Neutrophil (primary cell): ENCODE data around the gene DSP.

Experiments used
- H3K27ac ChIP-seq: fragments of 200-600 bp; sonication (generic); 2 replicates; pipeline ENCODE4 v1.5.1; 2016; ENCODE audit warnings: mild to moderate bottlenecking, moderate library complexity
- H3K27me3 ChIP-seq: fragments of 200-600 bp; sonication (generic); 2 replicates; pipeline ENCODE4 v1.6.0; 2016; ENCODE audit warnings: mild to moderate bottlenecking
- H3K36me3 ChIP-seq: fragments of 200-600 bp; sonication (generic); 2 replicates; pipeline ENCODE4 v1.5.1; 2017
- H3K4me1 ChIP-seq, 2 experiments: fragments of 200-600 bp in 1 of 2; sonication (generic) in 1 of 2; 1 replicate in 1 of 2; 2 replicates in 1 of 2; pipeline versions ENCODE4 v1.5.1 to v1.6.1; 2013 to 2016; ENCODE audit warnings: low read depth in 1 of 2, low read length in 1 of 2, mild to moderate bottlenecking in 1 of 2, moderate library complexity in 1 of 2; ENCODE audit not compliant: control insufficient read depth in 1 of 2, insufficient read depth in 1 of 2
- H3K4me3 ChIP-seq, 2 experiments: fragments of 200-600 bp in 1 of 2; sonication (generic) in 1 of 2; 1 replicate in 1 of 2; 2 replicates in 1 of 2; pipeline ENCODE4 v1.5.1; 2013 to 2016; ENCODE audit warnings: low read depth in 1 of 2, low read length in 1 of 2, mild to moderate bottlenecking in 1 of 2, moderate library complexity in 1 of 2
- H3K9me3 ChIP-seq: fragments of 200-600 bp; sonication (generic); 2 replicates; pipeline ENCODE4 v1.5.1; 2016
- CTCF ChIP-seq: fragments of 200-600 bp; sonication (generic); IDR thresholded peaks from 2 replicates; pipeline ENCODE4 v1.5.1; 2016; ENCODE audit warnings: antibody characterized with exemption

DSP gene

GRCh38 chr6:7538484-7538883, 3.0 kb upstream of the DSP start:
- H3K36me3 ChIP-seq = no peaks in the 10 kb centered on the region
- H3K27me3 ChIP-seq = peaks cover 100% of the 10 kb centered on the region
- H3K9me3 ChIP-seq = no peaks in the 10 kb centered on the region

GRCh38 chr6:7540595-7540994, 876 bp upstream of the DSP start:
- peaks cover 100% of the 10 kb centered on the region for H3K27me3 ChIP-seq
- peak overlapping the region; percentile 58 to 65 for H3K4me3 ChIP-seq
- H3K36me3 ChIP-seq = no peaks in the 10 kb centered on the region
- H3K27ac ChIP-seq = no peak overlapping the region
- H3K4me1 ChIP-seq = peaks cover 20 to 25% of the 10 kb centered on the region in 2 experiments
- H3K9me3 ChIP-seq = no peaks in the 10 kb centered on the region
- no peak for TF ChIP-seq CTCF

More at GRCh38 chr6:7538484-7538883, 3.0 kb upstream of the DSP start:
- no peak overlapping the region for H3K4me3 ChIP-seq
- TF ChIP-seq CTCF = no peak
- no peak overlapping the region for H3K27ac ChIP-seq
- peaks cover 20 to 25% of the 10 kb centered on the region in 2 experiments for H3K4me1 ChIP-seq

- peaks cover 100% of the 10 kb centered on the region for H3K27me3 ChIP-seq
- peaks cover 20 to 25% of the 10 kb centered on the region in 2 experiments for H3K4me1 ChIP-seq
- TF ChIP-seq CTCF = no peak
- no peak overlapping the region for H3K27ac ChIP-seq
- H3K9me3 ChIP-seq = no peaks in the 10 kb centered on the region
- H3K4me3 ChIP-seq = peak overlapping the region; percentile 58 to 65
- H3K36me3 ChIP-seq = no peaks in the 10 kb centered on the region
Measured at GRCh38 chr6:7542065-7542873, 798 bp downstream of the DSP start.

- Histone ChIP-seq H3K27me3 (peaks cover 100% of the 10 kb centered on the region), H3K4me3 (peak overlapping the region; percentile 58 to 65)
- no peak for TF ChIP-seq CTCF
Measured at GRCh38 chr6:7542874-7543624, 1.6 kb downstream of the DSP start.

GRCh38 chr6:7543789-7544424, 2.4 kb downstream of the DSP start:
- H3K9me3 ChIP-seq = no peaks in the 10 kb centered on the region
- H3K4me3 ChIP-seq = no peak overlapping the region
- TF ChIP-seq CTCF = no peak
- H3K36me3 ChIP-seq = no peaks in the 10 kb centered on the region
- peaks cover 20 to 25% of the 10 kb centered on the region in 2 experiments for H3K4me1 ChIP-seq
- H3K27ac ChIP-seq = no peak overlapping the region
- peaks cover 100% of the 10 kb centered on the region for H3K27me3 ChIP-seq

More at GRCh38 chr6:7542874-7543624, 1.6 kb downstream of the DSP start:
- Histone ChIP-seq H3K4me1 (peaks cover 20 to 25% of the 10 kb centered on the region in 2 experiments), H3K27ac (no peak overlapping the region), H3K36me3 (no peaks in the 10 kb centered on the region), H3K9me3 (no peaks in the 10 kb centered on the region)
